Transverse colon (tissue), 4 donors: ENCODE results near the gene CFAP107. TPM values are rescaled to one million over a fixed set of nuclear protein-coding genes. Genes with fewer than 3 reads are reported as not detected.
"Not testable (repeated sequence)": the region's sequence is repeated elsewhere in the genome, so short reads cannot be mapped to it uniquely, and the experiment has no call there.

Source experiments
- DNase-seq: peaks from one replicate; pipeline ENCODE4 v3.0.0-alpha.2; 2019
- H3K27ac ChIP-seq, 4 donors: fragments of 200-600 bp; sonication (generic); 2 replicates each; pipeline ENCODE4 v1.5.1; 2016 to 2018; ENCODE audit warnings: inconsistent platforms in 4 of 4
- H3K27me3 ChIP-seq: fragments of 200-600 bp; sonication (generic); 2 replicates; pipeline ENCODE4 v1.5.1; 2017; ENCODE audit warnings: inconsistent platforms
- H3K36me3 ChIP-seq, 4 donors: fragments of 200-600 bp; sonication (generic); 2 replicates each; pipeline ENCODE4 v1.5.1; 2017 to 2019; ENCODE audit warnings: inconsistent platforms in 4 of 4
- H3K4me1 ChIP-seq, 4 donors: fragments of 200-600 bp; sonication (generic); 2 replicates each; pipeline ENCODE4 v1.5.1; 2017 to 2020; ENCODE audit warnings: inconsistent platforms in 4 of 4
- H3K4me3 ChIP-seq, 4 donors: fragments of 200-600 bp; sonication (generic); 1 replicate in 1 of 4; 2 replicates in 3 of 4; pipeline versions ENCODE4 v1.5.1 to v1.6.1; 2017 to 2019; ENCODE audit warnings: inconsistent platforms in 4 of 4
- H3K9me3 ChIP-seq, 2 donors: fragments of 200-600 bp; sonication (generic); 2 replicates each; pipeline ENCODE4 v1.5.1; 2017 to 2019; ENCODE audit warnings: inconsistent platforms in 2 of 2
- EP300 ChIP-seq: sonication (generic); formaldehyde crosslinking; IDR thresholded peaks from one replicate; pipeline ENCODE4 v1.6.1; 2017; ENCODE audit warnings: antibody characterized with exemption, low read depth
- POLR2A ChIP-seq: fragments of 450-650 bp; IDR thresholded peaks from one replicate; pipeline ENCODE4 v1.6.1; 2016; ENCODE audit warnings: antibody characterized with exemption, mild to moderate bottlenecking, moderate library complexity
- POLR2AphosphoS5 ChIP-seq, 3 donors: sonication (generic); formaldehyde crosslinking; IDR thresholded peaks; one replicate each; pipeline ENCODE4 v1.6.1; 2016; ENCODE audit warnings: antibody characterized with exemption in 3 of 3
- WGBS, 2 donors: methylation state at CpG; one replicate each; pipeline ENCODE4 v1.1.5; 2018; ENCODE audit warnings: low coverage in 1 of 2; 5-methylcytosine and 5-hydroxymethylcytosine counted together
- in situ Hi-C, 4 donors: fragments of 200-750 bp; cut with MboI; loops; one replicate each; pipeline versions ENCODE4 v1.15.0 to v1.15.1; 2017; ENCODE audit warnings: low sequenced_read_pairs in 3 of 4, low pct_ligation_motif_present in 1 of 4, low pct_unique_long_range_greater_than_20kb in 1 of 4
- intact Hi-C: fragments of 100-400 bp; cut with DNase I; formaldehyde crosslinking; loops from one replicate; pipeline ENCODE4 v1.15.1; 2023; ENCODE audit warnings: low total_unique reads
- total RNA-seq, 4 donors: library from RNA; depleted of rRNA; stranded (reverse); fragments of >200 nt; gene quantifications; one replicate each; pipeline ENCODE4 v1.1.0, GENCODE V29; 2016
- TF ChIP-seq, protein P1 (sequence below), 5 experiments: fragments of 200-600 bp in 3 of 5; fragments of 450-650 bp in 2 of 5; sonication (generic) in 3 of 5; IDR thresholded peaks; 1 replicate in 2 of 5; 2 replicates in 3 of 5; pipeline ENCODE4 v1.5.1; 2016 to 2017; ENCODE audit warnings: antibody characterized with exemption in 5 of 5, inconsistent platforms in 3 of 5, mild to moderate bottlenecking in 2 of 5, moderate library complexity in 1 of 5

The CFAP107 gene
- total RNA-seq, 4 donors from 2014 or later = not detected

DNA sequence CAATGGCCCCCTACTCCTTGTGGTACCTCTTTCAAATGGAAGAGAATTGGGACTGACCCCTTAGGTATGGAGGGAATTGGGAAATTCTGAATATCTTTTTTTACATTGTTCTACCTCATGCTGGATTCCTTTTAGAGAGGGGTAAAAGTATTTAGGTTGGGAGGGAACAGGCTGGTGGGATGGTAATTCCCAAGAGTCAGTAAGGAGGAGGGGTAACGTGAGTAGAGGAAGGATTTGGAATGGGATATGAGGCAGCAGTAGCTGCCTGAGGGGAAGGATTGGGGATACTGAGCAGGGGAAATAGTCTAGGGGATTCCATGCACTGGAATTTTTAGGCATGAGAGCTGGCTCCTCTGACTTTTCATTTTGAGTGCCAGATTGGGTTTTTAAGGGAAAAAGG is 33.9 kb upstream of the CFAP107 start:
- H3K36me3 ChIP-seq = no peaks in the 10 kb centered on the region
- no peaks in the 10 kb centered on the region for H3K9me3 ChIP-seq
- H3K27me3 ChIP-seq = no peaks in the 10 kb centered on the region
- DNase-seq = no peak
- H3K4me1 ChIP-seq = no peaks in the 10 kb centered on the region
- H3K27ac ChIP-seq = no peak overlapping the region
- WGBS, 2 donors = 69 to 83% methylated on average over 1 of the region's 1 CpG
- intact Hi-C loops = no loop called here
- no peak overlapping the region for H3K4me3 ChIP-seq
- in situ Hi-C loops = no loop called here
- TF ChIP-seq POLR2AphosphoS5 (IDR thresholded peaks at IDR 0.05) (no peak), POLR2A (no peak), EP300 (no peak)
- TF ChIP-seq, protein P1, sequence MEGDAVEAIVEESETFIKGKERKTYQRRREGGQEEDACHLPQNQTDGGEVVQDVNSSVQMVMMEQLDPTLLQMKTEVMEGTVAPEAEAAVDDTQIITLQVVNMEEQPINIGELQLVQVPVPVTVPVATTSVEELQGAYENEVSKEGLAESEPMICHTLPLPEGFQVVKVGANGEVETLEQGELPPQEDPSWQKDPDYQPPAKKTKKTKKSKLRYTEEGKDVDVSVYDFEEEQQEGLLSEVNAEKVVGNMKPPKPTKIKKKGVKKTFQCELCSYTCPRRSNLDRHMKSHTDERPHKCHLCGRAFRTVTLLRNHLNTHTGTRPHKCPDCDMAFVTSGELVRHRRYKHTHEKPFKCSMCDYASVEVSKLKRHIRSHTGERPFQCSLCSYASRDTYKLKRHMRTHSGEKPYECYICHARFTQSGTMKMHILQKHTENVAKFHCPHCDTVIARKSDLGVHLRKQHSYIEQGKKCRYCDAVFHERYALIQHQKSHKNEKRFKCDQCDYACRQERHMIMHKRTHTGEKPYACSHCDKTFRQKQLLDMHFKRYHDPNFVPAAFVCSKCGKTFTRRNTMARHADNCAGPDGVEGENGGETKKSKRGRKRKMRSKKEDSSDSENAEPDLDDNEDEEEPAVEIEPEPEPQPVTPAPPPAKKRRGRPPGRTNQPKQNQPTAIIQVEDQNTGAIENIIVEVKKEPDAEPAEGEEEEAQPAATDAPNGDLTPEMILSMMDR (IDR thresholded peaks at IDR 0.05) = no peak

DNA sequence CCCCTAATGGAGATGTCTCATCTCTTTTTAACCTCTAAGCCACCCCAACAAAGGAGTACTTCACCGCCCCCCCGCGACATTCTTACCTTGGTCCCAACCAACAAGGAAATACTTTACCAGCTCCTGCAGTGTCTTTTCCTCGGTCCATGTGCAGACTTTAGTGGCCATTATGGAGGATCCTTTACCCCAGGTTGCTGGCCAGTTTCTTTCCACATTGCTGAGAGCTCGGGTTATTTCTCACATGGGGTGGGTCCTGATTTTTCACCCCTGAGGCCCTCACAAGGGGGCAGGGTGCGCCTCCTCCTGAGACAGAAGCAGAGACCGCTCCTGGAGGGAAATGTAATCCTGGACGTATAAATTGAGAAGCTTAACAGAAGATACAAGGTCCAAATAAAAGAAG is 33.1 kb upstream of the CFAP107 start:
- TF ChIP-seq POLR2AphosphoS5 (IDR thresholded peaks at IDR 0.05) = no peak
- TF ChIP-seq, protein P1 (IDR thresholded peaks at IDR 0.05) = no peak
- no peak for TF ChIP-seq POLR2A
- TF ChIP-seq EP300 = no peak
- Histone ChIP-seq H3K4me1 (no peaks in the 10 kb centered on the region), H3K27me3 (no peaks in the 10 kb centered on the region), H3K4me3 (no peak overlapping the region), H3K36me3 (no peaks in the 10 kb centered on the region), H3K9me3 (no peaks in the 10 kb centered on the region), H3K27ac (no peak overlapping the region)
- in situ Hi-C loops (no loop called here), intact Hi-C loops (no loop called here)
- 82 to 92% methylated on average over 3 to 8 of the region's 8 CpGs for WGBS, 2 donors
- DNase-seq = no peak

DNA sequence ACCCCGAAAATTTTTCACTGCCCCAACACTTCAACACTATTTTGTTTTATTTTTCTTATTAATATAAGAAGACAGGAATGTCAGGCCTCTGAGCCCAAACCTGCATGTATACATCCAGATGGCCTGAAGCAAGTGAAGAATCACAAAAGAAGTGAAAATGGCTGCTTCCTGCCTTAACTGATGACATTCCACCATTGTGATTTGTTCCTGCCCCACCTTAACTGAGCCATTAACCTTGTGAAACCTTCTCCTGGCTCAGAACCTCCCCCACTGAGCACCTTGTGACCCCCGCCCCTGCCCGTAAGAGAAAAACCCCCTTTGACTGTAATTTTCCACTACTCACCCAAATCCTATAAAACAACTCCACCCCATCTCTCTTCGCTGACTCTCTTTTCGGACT is 32.3 kb upstream of the CFAP107 start:
- intact Hi-C loops, H3K27ac ChIP-seq, H3K9me3 ChIP-seq, DNase-seq, H3K4me3 ChIP-seq, in situ Hi-C loops, H3K27me3 ChIP-seq, H3K4me1 ChIP-seq, H3K36me3 ChIP-seq: not testable (repeated sequence)
- WGBS, 2 donors = 84 to 89% methylated on average over 3 to 5 of the region's 5 CpGs

DNA sequence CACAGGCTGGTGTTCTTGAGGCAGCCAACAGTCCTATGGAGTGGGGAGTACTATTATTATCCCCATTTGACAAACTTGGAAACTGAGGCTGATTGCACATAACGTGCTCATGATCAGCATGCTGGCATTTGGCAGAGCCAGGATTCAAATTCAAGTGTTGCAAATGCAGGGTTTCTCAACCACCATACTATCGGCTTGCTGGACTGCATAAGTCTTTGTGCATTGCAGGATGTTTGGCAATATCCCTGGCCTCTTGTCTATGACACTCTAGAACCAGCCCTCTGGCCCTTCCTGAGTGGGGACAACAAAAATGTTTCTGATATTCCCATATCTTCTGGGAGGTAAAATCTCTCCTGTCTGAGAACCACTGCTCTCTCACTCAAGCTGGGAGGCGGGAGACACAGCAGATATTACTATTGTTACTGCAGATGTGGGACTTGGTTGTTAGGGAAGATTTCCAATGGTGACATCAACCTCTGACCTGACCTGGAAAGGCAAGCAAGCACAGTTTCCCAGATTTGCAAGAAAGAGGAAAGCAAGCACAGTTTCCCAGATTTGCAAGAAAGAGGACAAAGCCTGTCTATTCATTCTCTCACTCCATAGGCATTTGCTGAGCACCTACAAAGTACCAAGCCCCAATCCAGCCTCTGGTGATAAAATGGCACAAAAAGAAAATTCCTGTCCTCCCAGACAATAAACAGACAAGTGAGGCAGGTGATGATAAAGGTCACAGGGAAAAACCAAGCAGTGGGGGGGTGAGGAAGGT is 31.1 kb upstream of the CFAP107 start:
- H3K4me3 ChIP-seq = no peak overlapping the region

More for the DNA sequence above, 31.1 kb upstream of the CFAP107 start:
- TF ChIP-seq EP300 = no peak
- TF ChIP-seq, protein P1 (IDR thresholded peaks at IDR 0.05) = no peak
- no peak for TF ChIP-seq POLR2AphosphoS5 (IDR thresholded peaks at IDR 0.05)
- no peak for TF ChIP-seq POLR2A
- Histone ChIP-seq H3K27ac (no peak overlapping the region), H3K36me3 (no peaks in the 10 kb centered on the region), H3K9me3 (no peaks in the 10 kb centered on the region), H3K27me3 (no peaks in the 10 kb centered on the region), H3K4me1 (no peaks in the 10 kb centered on the region)
- in situ Hi-C loops (no loop called here), intact Hi-C loops (no loop called here)
- WGBS, 2 donors = 80% methylated on average over 3 of the region's 3 CpGs; no CpG with 5 or more reads in 1 of the 2 donors
- DNase-seq = no peak
